Left colon (tissue), 2 donors: ENCODE data around the gene MPV17L2. TPM values are rescaled to one million over a fixed set of nuclear protein-coding genes. Genes with fewer than 3 reads are reported as not detected.
"Not testable (repeated sequence)": the region's sequence is repeated elsewhere in the genome, so short reads cannot be mapped to it uniquely, and the experiment has no call there.

ENCODE experiments used
- ATAC-seq: fragments of 200-7000 bp; cut with Tn5 transposase; one replicate; pipeline ENCODE4 v1.9.1; 2020; ENCODE audit warnings: mild to moderate bottlenecking, moderate library complexity
- DNase-seq, 2 donors: peaks; one replicate each; pipeline ENCODE4 v3.0.0-alpha.2; 2020
- intact Hi-C, 2 donors: fragments of 100-400 bp; cut with DNase I in 1 of 2; cut with micrococcal nuclease in 1 of 2; formaldehyde crosslinking; loops; one replicate each; pipeline versions ENCODE4 v1.11.2 to v1.14.0; 2022; cut with DNase I, micrococcal nuclease
- total RNA-seq, 2 donors: library from RNA; stranded (reverse); fragmentation: NEBNext Ultra II Directional; extraction: Animal tissue kit (Norgen Biotek cat#: 25700); gene quantifications; one replicate each; pipeline ENCODE4 v1.2.1, GENCODE V29; 2021
- donor health status: DM: no; HTN: no; CAD: no.
- donor health status: DM: yes; HTN: yes; CAD: no.

The MPV17L2 gene
- total RNA-seq, 2 donors from 2014 or later = 9.9 to 15.4 TPM

- DNase-seq = peak in 1 of 2 donors; percentile 73
- peak; percentile 10 for ATAC-seq
- intact Hi-C loops = loop anchor here in 1 of 2 donors (10.0 kb wide), 1 partner anchor 120 kb away; the partner anchor contains the start of gene LSM4
Observed at GRCh38 chr19:18204394-18205199, 11.6 kb downstream of the MPV17L2 start.

- ATAC-seq (peak; percentile 15), DNase-seq (peak; percentile 81 to 86)
- intact Hi-C loops = loop anchor here in 1 of 2 donors (10.0 kb wide), 1 partner anchor 119 kb away; the partner anchor contains the start of gene LSM4
Observed at GRCh38 chr19:18205200-18205892, 12.3 kb downstream of the MPV17L2 start.

- DNase-seq (no peak), ATAC-seq (no peak)
- intact Hi-C loops = loop anchor here in 1 of 2 donors (10.0 kb wide), 1 partner anchor 119 kb away; the partner anchor contains the start of gene LSM4
Observed at GRCh38 chr19:18206018-18206417, 13.0 kb downstream of the MPV17L2 start.

GRCh38 chr19:18208098-18208951 is 15.3 kb downstream of the MPV17L2 start:
- DNase-seq = peak in 1 of 2 donors; percentile 57
- no peak for ATAC-seq
- intact Hi-C loops = loop anchor here in 1 of 2 donors (2.0 to 10.0 kb wide), 2 partner anchors 44 to 116 kb away; partner anchors contain the start of gene LSM4

GRCh38 chr19:18209912-18210311 is 16.9 kb downstream of the MPV17L2 start:
- ATAC-seq, DNase-seq: not testable (repeated sequence)
- intact Hi-C loops = loop anchor here (2.0 to 10.0 kb wide), 3 partner anchors 43 to 115 kb away; partner anchors contain the start of gene LSM4 (in 1 of the 2)

GRCh38 chr19:18211683-18212082 is 18.7 kb downstream of the MPV17L2 start:
- intact Hi-C loops = loop anchor here in 1 of 2 donors (10.0 kb wide), 1 partner anchor 53 kb away; no protein-coding TSS in a partner anchor
- no peak for ATAC-seq
- no peak for DNase-seq

- ATAC-seq (no peak), DNase-seq (no peak)
- intact Hi-C loops = loop anchor here in 1 of 2 donors (10.0 kb wide), 1 partner anchor 50 kb away; no protein-coding TSS in a partner anchor
Observed at GRCh38 chr19:18214779-18215433, 21.9 kb downstream of the MPV17L2 start.

GRCh38 chr19:18216789-18217188 is 23.8 kb downstream of the MPV17L2 start:
- ATAC-seq = no peak
- intact Hi-C loops = loop anchor here in 1 of 2 donors (10.0 kb wide), 1 partner anchor 48 kb away; no protein-coding TSS in a partner anchor
- DNase-seq = no peak

- DNase-seq (no peak), ATAC-seq (no peak)
- intact Hi-C loops = loop anchor here in 1 of 2 donors (10.0 kb wide), 1 partner anchor 47 kb away; no protein-coding TSS in a partner anchor
Observed at GRCh38 chr19:18218159-18218558, 25.1 kb downstream of the MPV17L2 start.

- intact Hi-C loops = loop anchor here in 1 of 2 donors (10.0 kb wide), 1 partner anchor 46 kb away; no protein-coding TSS in a partner anchor
- no peak for DNase-seq
- ATAC-seq = no peak
Observed at GRCh38 chr19:18218600-18218999, 25.6 kb downstream of the MPV17L2 start.

- ATAC-seq (no peak), DNase-seq (no peak)
- intact Hi-C loops = loop anchor here in 1 of 2 donors (10.0 kb wide), 1 partner anchor 45 kb away; no protein-coding TSS in a partner anchor
Observed at GRCh38 chr19:18219911-18220631, 27.1 kb downstream of the MPV17L2 start.

GRCh38 chr19:18220632-18221275 is 27.7 kb downstream of the MPV17L2 start:
- intact Hi-C loops = no loop called here
- peak; percentile 13 for ATAC-seq
- peak in 1 of 2 donors; percentile 23 for DNase-seq

GRCh38 chr19:18221815-18222725 is 29.1 kb downstream of the MPV17L2 start:
- no peak for DNase-seq
- no peak for ATAC-seq
- intact Hi-C loops = no loop called here

- ATAC-seq = peak; percentile 32
- peak; percentile 51 to 53 for DNase-seq
- intact Hi-C loops = no loop called here
Observed at GRCh38 chr19:18223860-18224524, 31.0 kb downstream of the MPV17L2 start.
